ENCODE measurements around the gene RPL37.

Gene RPL37

GRCh38 chr5:40798801-40799210 is 36.2 kb downstream of the RPL37 start:
- Histone ChIP-seq H2AFZ (ENCODE audit: low read length) (peak overlapping the region; percentile 93), H3K79me1 (ENCODE audit: low read depth, low read length) (peaks cover 4% of the 10 kb centered on the region), H3K14ac (ENCODE audit: low read length) (no peak overlapping the region), H3K4me1 (ENCODE audit: control insufficient read depth in 2 of 2, insufficient read depth in 1 of 2, low read depth in 1 of 2, low read length in 2 of 2) (peaks cover 5% of the 10 kb centered on the region in 2 donors), H3K23ac (ENCODE audit: low read depth, low read length, poor library complexity) (no peak overlapping the region), H3K18ac (ENCODE audit: low read length) (no peak overlapping the region), H3K4me2 (ENCODE audit: insufficient read depth, low read length, poor library complexity, severe bottlenecking) (peak overlapping the region; percentile 81), H3K27ac (replicated peaks; ENCODE audit: low read length) (no peak overlapping the region), H3K4ac (ENCODE audit: low read length) (no peak overlapping the region), H2BK120ac (ENCODE audit: low read depth, low read length) (no peak overlapping the region), H2BK12ac (ENCODE audit: low read length) (no peak overlapping the region), H3K9me3 (replicated peaks in 1 of 2; ENCODE audit: control insufficient read depth in 2 of 2, insufficient read depth in 1 of 2, low read depth in 1 of 2, low read length in 2 of 2) (no peaks in the 10 kb centered on the region), H3K4me3 (ENCODE audit: low read length in 2 of 2) (peak overlapping the region; percentile 95 to 99), H3K9ac (ENCODE audit: low read depth, low read length, poor library complexity) (no peak overlapping the region), H2BK5ac (ENCODE audit: low read length) (no peak overlapping the region), H4K8ac (ENCODE audit: low read depth, low read length) (no peak overlapping the region), H3K36me3 (replicated peaks in 1 of 2; ENCODE audit: control insufficient read depth in 2 of 2, insufficient read depth in 2 of 2, low read length in 2 of 2) (peaks cover 0 to 14% of the 10 kb centered on the region in 2 donors), H3K27me3 (ENCODE audit: control insufficient read depth in 3 of 3, insufficient read depth in 3 of 3, low read depth in 1 of 3, low read length in 3 of 3) (no peaks in the 10 kb centered on the region), H2BK15ac (ENCODE audit: low read length) (no peak overlapping the region), H2AK5ac (ENCODE audit: low read depth, low read length) (no peak overlapping the region), H4K91ac (ENCODE audit: low read depth, low read length, poor library complexity) (no peak overlapping the region)
- no CpG with 5 or more reads among the region's 7 CpGs for WGBS, 2 donors (ENCODE audit: extremely low coverage in 2 of 2, insufficient read length in 2 of 2, insufficient replicate concordance in 1 of 2)
- DNase-seq (ENCODE audit: low spot score), result no peak

GRCh38 chr5:40798012-40798800 is 36.8 kb downstream of the RPL37 start, which contains the start of gene PRKAA1:
TSS of gene PRKAA1 (minus strand) at chr5:40798374. CDS start at chr5:40798189, 185 bp downstream.
- Histone ChIP-seq H2BK120ac (ENCODE audit: low read depth, low read length) (peak within 1 kb of the TSS; percentile 87), H4K91ac (ENCODE audit: low read depth, low read length, poor library complexity) (no peak within 1 kb of the TSS), H3K4me3 (ENCODE audit: low read length in 2 of 2) (peak within 1 kb of the TSS; percentile 97 to 99), H3K9me3 (replicated peaks in 1 of 2; ENCODE audit: control insufficient read depth in 2 of 2, insufficient read depth in 1 of 2, low read depth in 1 of 2, low read length in 2 of 2) (no peaks in the 10 kb centered on the region), H2AFZ (ENCODE audit: low read length) (peak within 1 kb of the TSS; percentile 99), H2BK15ac (ENCODE audit: low read length) (peak within 1 kb of the TSS; percentile 96), H3K4ac (ENCODE audit: low read length) (no peak within 1 kb of the TSS), H3K36me3 (replicated peaks in 1 of 2; ENCODE audit: control insufficient read depth in 2 of 2, insufficient read depth in 2 of 2, low read length in 2 of 2) (peaks cover 0 to 14% of the 10 kb centered on the region in 2 donors), H2AK5ac (ENCODE audit: low read depth, low read length) (no peak within 1 kb of the TSS), H3K27me3 (ENCODE audit: control insufficient read depth in 3 of 3, insufficient read depth in 3 of 3, low read depth in 1 of 3, low read length in 3 of 3) (no peaks in the 10 kb centered on the region), H3K4me2 (ENCODE audit: insufficient read depth, low read length, poor library complexity, severe bottlenecking) (peak within 1 kb of the TSS; percentile 81), H3K79me1 (ENCODE audit: low read depth, low read length) (peaks cover 4% of the 10 kb centered on the region), H3K18ac (ENCODE audit: low read length) (peak within 1 kb of the TSS; percentile 99), H2BK5ac (ENCODE audit: low read length) (peak within 1 kb of the TSS; percentile 82), H3K23ac (ENCODE audit: low read depth, low read length, poor library complexity) (peak within 1 kb of the TSS; percentile 98), H4K8ac (ENCODE audit: low read depth, low read length) (peak within 1 kb of the TSS; percentile 43), H2BK12ac (ENCODE audit: low read length) (no peak within 1 kb of the TSS), H3K4me1 (ENCODE audit: control insufficient read depth in 2 of 2, insufficient read depth in 1 of 2, low read depth in 1 of 2, low read length in 2 of 2) (peaks cover 5% of the 10 kb centered on the region in 2 donors), H3K14ac (ENCODE audit: low read length) (peak within 1 kb of the TSS; percentile 47), H3K27ac (replicated peaks; ENCODE audit: low read length) (peak within 1 kb of the TSS; percentile 97), H3K9ac (ENCODE audit: low read depth, low read length, poor library complexity) (peak within 1 kb of the TSS; percentile 96)
- WGBS, 2 donors (ENCODE audit: extremely low coverage in 2 of 2, insufficient read length in 2 of 2, insufficient replicate concordance in 1 of 2), result no CpG with 5 or more reads among the region's 70 CpGs
- DNase-seq (ENCODE audit: low spot score), result peak; percentile 86

GRCh38 chr5:40797273-40798011 is 37.6 kb downstream of the RPL37 start:
- peak overlapping the region; percentile 82 for H2BK5ac ChIP-seq (ENCODE audit: low read length)
- H3K4me1 ChIP-seq (ENCODE audit: control insufficient read depth in 2 of 2, insufficient read depth in 1 of 2, low read depth in 1 of 2, low read length in 2 of 2), result peaks cover 5% of the 10 kb centered on the region in 2 donors
- H2AK5ac ChIP-seq (ENCODE audit: low read depth, low read length), result no peak overlapping the region
- peaks cover 0 to 14% of the 10 kb centered on the region in 2 donors for H3K36me3 ChIP-seq (replicated peaks in 1 of 2; ENCODE audit: control insufficient read depth in 2 of 2, insufficient read depth in 2 of 2, low read length in 2 of 2)
- no peak overlapping the region for H3K4ac ChIP-seq (ENCODE audit: low read length)
- H3K18ac ChIP-seq (ENCODE audit: low read length), result peak overlapping the region; percentile 99
- no CpG with 5 or more reads among the region's 56 CpGs for WGBS, 2 donors (ENCODE audit: extremely low coverage in 2 of 2, insufficient read length in 2 of 2, insufficient replicate concordance in 1 of 2)
- peak overlapping the region; percentile 96 for H3K9ac ChIP-seq (ENCODE audit: low read depth, low read length, poor library complexity)
- H3K9me3 ChIP-seq (replicated peaks in 1 of 2; ENCODE audit: control insufficient read depth in 2 of 2, insufficient read depth in 1 of 2, low read depth in 1 of 2, low read length in 2 of 2), result no peaks in the 10 kb centered on the region
- peak overlapping the region; percentile 96 for H2BK15ac ChIP-seq (ENCODE audit: low read length)
- H3K79me1 ChIP-seq (ENCODE audit: low read depth, low read length), result peaks cover 7% of the 10 kb centered on the region
- peak; percentile 46 for DNase-seq (ENCODE audit: low spot score)
- no peak overlapping the region for H2BK12ac ChIP-seq (ENCODE audit: low read length)
- peak overlapping the region; percentile 56 for H3K4me2 ChIP-seq (ENCODE audit: insufficient read depth, low read length, poor library complexity, severe bottlenecking)
- H3K4me3 ChIP-seq (ENCODE audit: low read length in 2 of 2), result peak overlapping the region; percentile 97 to 99
- H4K91ac ChIP-seq (ENCODE audit: low read depth, low read length, poor library complexity), result no peak overlapping the region
- peak overlapping the region; percentile 98 for H3K23ac ChIP-seq (ENCODE audit: low read depth, low read length, poor library complexity)
- H3K27ac ChIP-seq (replicated peaks; ENCODE audit: low read length), result peak overlapping the region; percentile 97
- peak overlapping the region; percentile 99 for H2AFZ ChIP-seq (ENCODE audit: low read length)
- H3K27me3 ChIP-seq (ENCODE audit: control insufficient read depth in 3 of 3, insufficient read depth in 3 of 3, low read depth in 1 of 3, low read length in 3 of 3), result no peaks in the 10 kb centered on the region
- peak overlapping the region; percentile 47 for H3K14ac ChIP-seq (ENCODE audit: low read length)
- H2BK120ac ChIP-seq (ENCODE audit: low read depth, low read length), result peak overlapping the region; percentile 87
- peak overlapping the region; percentile 43 for H4K8ac ChIP-seq (ENCODE audit: low read depth, low read length)

- no peaks in the 10 kb centered on the region for H3K9me3 ChIP-seq (replicated peaks in 1 of 2; ENCODE audit: control insufficient read depth in 2 of 2, insufficient read depth in 1 of 2, low read depth in 1 of 2, low read length in 2 of 2)
- H2BK120ac ChIP-seq (ENCODE audit: low read depth, low read length), result no peak overlapping the region
- H3K18ac ChIP-seq (ENCODE audit: low read length), result no peak overlapping the region
- no peak overlapping the region for H3K9ac ChIP-seq (ENCODE audit: low read depth, low read length, poor library complexity)
- no peak for DNase-seq (ENCODE audit: low spot score)
- no peak overlapping the region for H4K8ac ChIP-seq (ENCODE audit: low read depth, low read length)
- no peak overlapping the region for H3K4me2 ChIP-seq (ENCODE audit: insufficient read depth, low read length, poor library complexity, severe bottlenecking)
- no peak overlapping the region for H3K4ac ChIP-seq (ENCODE audit: low read length)
- H4K91ac ChIP-seq (ENCODE audit: low read depth, low read length, poor library complexity), result no peak overlapping the region
- no peak overlapping the region for H2BK12ac ChIP-seq (ENCODE audit: low read length)
- no CpG with 5 or more reads among the region's 3 CpGs for WGBS, 2 donors (ENCODE audit: extremely low coverage in 2 of 2, insufficient read length in 2 of 2, insufficient replicate concordance in 1 of 2)
- no peak overlapping the region for H2AFZ ChIP-seq (ENCODE audit: low read length)
- peak overlapping the region in 1 of 2 donors; percentile 99 for H3K4me3 ChIP-seq (ENCODE audit: low read length in 2 of 2)
- H3K4me1 ChIP-seq (ENCODE audit: control insufficient read depth in 2 of 2, insufficient read depth in 1 of 2, low read depth in 1 of 2, low read length in 2 of 2), result peaks cover 2 to 5% of the 10 kb centered on the region in 2 donors
- H2AK5ac ChIP-seq (ENCODE audit: low read depth, low read length), result no peak overlapping the region
- no peak overlapping the region for H2BK15ac ChIP-seq (ENCODE audit: low read length)
- peaks cover 0 to 14% of the 10 kb centered on the region in 2 donors for H3K36me3 ChIP-seq (replicated peaks in 1 of 2; ENCODE audit: control insufficient read depth in 2 of 2, insufficient read depth in 2 of 2, low read length in 2 of 2)
- H3K14ac ChIP-seq (ENCODE audit: low read length), result no peak overlapping the region
- H2BK5ac ChIP-seq (ENCODE audit: low read length), result no peak overlapping the region
- H3K23ac ChIP-seq (ENCODE audit: low read depth, low read length, poor library complexity), result no peak overlapping the region
- H3K27me3 ChIP-seq (ENCODE audit: control insufficient read depth in 3 of 3, insufficient read depth in 3 of 3, low read depth in 1 of 3, low read length in 3 of 3), result no peaks in the 10 kb centered on the region
- H3K27ac ChIP-seq (replicated peaks; ENCODE audit: low read length), result no peak overlapping the region
- H3K79me1 ChIP-seq (ENCODE audit: low read depth, low read length), result peaks cover 7% of the 10 kb centered on the region
Observed at GRCh38 chr5:40796487-40796889, 38.5 kb downstream of the RPL37 start.
